ENCODE results near the gene SERPINB13. TPM values are rescaled to one million over a fixed set of nuclear protein-coding genes. Genes with fewer than 3 reads are reported as not detected.

SERPINB13 gene
- polyA plus RNA-seq, 4 donors = not detected

DNA sequence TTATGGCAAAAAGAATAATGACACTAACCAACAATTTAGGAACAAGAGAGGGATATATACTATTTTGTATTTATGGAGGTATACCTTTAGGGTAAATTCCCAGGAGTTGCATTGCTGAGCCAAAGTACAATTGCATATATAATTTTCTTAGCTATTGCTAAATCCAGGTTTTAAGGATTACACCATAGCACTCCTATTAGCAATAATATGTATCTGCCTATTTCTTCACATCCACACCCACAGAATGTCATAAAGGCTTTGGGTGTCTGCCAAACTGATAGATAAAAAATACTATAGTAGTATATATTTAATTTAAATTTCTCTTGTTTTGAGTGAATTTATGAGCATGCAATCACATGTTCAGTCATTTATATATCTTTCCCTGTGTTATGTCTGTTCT lies 11.5 kb upstream of the SERPINB13 start:
- Histone ChIP-seq H3K9me3 (ENCODE audit: control insufficient read depth in 2 of 2, insufficient read depth in 1 of 2, low read depth in 1 of 2, low read length in 1 of 2) (no peaks in the 10 kb centered on the region), H3K27me3 (ENCODE audit: control insufficient read depth in 3 of 3, insufficient read depth in 3 of 3, low read length in 3 of 3) (no peaks in the 10 kb centered on the region), H3K4me1 (ENCODE audit: control insufficient read depth in 3 of 3, insufficient read depth in 2 of 3, low read depth in 1 of 3, low read length in 2 of 3) (no peaks in the 10 kb centered on the region), H3K36me3 (ENCODE audit: control insufficient read depth in 3 of 3, insufficient read depth in 2 of 3, low read depth in 1 of 3, low read length in 3 of 3) (no peaks in the 10 kb centered on the region), H3K27ac (ENCODE audit: low read depth in 1 of 3, low read length in 2 of 3) (no peak overlapping the region), H3K4me3 (ENCODE audit: low read depth in 1 of 3, low read length in 3 of 3) (no peak overlapping the region)
- peak; percentile 17 to 23 for DNase-seq
- no peak for FAIRE-seq

DNA sequence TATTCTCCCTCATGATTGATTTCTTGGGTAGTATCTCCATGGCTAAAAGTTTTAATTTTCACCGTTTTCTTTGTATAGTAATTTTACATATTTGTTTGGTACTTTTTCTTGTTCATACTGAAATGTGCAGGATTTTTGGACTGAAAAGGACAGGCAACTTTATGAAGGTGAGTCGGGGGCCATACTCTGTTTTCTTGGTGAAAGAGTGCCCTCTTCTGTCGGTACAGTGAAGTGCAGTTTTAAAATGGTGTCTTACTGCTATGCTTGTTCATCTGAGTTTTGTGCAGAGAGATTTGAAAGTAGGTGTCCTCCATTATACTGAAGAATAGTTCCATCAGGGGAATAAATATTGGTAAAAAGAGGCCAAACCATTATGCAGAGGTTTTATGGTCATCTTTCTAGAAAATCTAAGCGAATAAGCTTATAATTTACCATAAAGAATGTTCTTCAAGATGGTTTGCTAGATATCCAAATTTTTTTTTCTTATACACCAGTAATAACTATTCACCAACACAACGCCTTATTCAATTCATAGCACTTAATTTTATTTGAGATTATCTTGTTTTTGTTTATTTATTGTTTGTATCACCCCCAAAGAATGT lies 8.7 kb upstream of the SERPINB13 start:
- Histone ChIP-seq H3K4me3 (ENCODE audit: low read depth in 1 of 3, low read length in 3 of 3) (no peak overlapping the region), H3K27me3 (ENCODE audit: control insufficient read depth in 3 of 3, insufficient read depth in 3 of 3, low read length in 3 of 3) (no peaks in the 10 kb centered on the region), H3K27ac (ENCODE audit: low read depth in 1 of 3, low read length in 2 of 3) (no peak overlapping the region), H3K9me3 (ENCODE audit: control insufficient read depth in 2 of 2, insufficient read depth in 1 of 2, low read depth in 1 of 2, low read length in 1 of 2) (no peaks in the 10 kb centered on the region), H3K4me1 (ENCODE audit: control insufficient read depth in 3 of 3, insufficient read depth in 2 of 3, low read depth in 1 of 3, low read length in 2 of 3) (no peaks in the 10 kb centered on the region), H3K36me3 (ENCODE audit: control insufficient read depth in 3 of 3, insufficient read depth in 2 of 3, low read depth in 1 of 3, low read length in 3 of 3) (no peaks in the 10 kb centered on the region)
- FAIRE-seq (peak; percentile 64), DNase-seq (peak; percentile 30 to 46)
- WGBS, 3 donors = 12 to 20% (median 16%) methylated on average over 5 of the region's 5 CpGs

DNA sequence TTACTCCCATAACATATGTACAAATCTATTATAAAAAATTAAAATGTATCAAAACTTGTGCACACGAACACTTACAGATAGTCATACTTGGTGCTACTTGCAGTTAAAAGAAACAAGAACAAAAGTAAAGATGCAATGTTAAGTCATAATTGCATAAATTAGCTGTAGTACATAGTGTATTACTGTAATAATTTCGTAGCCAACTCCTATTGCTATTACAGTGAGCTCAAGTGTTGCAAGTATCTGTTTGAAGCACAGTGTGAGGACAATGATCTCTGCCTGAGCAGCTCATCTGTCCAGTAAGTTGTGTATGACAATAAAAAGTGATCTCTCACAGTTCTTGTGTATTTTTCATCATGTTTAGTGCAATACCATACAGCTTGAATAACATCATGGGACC lies 7.5 kb upstream of the SERPINB13 start:
- FAIRE-seq = no peak
- WGBS, 3 donors = 40 to 56% (median 41%) methylated on average over 2 of the region's 2 CpGs

DNA sequence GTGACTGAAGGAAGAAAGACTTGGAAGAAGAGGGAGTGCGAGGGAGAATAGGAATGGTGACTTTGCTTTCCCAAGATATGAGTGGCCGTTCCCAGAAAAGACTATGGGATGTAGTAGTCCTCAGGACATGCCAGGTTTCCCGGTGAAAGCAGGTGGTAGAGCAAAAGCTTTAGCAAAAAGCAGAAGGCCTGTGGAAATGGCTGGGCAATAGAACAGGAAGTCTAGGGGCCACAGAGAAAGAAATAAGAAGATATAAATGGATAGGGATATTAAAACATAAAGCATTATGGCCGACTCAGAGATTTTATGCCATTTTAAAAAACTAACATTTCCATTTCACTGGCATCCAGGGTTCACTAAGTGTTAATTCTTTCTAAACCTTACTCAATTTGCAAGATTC lies 1.2 kb upstream of the SERPINB13 start:
- no peaks in the 10 kb centered on the region for H3K36me3 ChIP-seq (ENCODE audit: control insufficient read depth in 3 of 3, insufficient read depth in 2 of 3, low read depth in 1 of 3, low read length in 3 of 3)
- no peaks in the 10 kb centered on the region for H3K27me3 ChIP-seq (ENCODE audit: control insufficient read depth in 3 of 3, insufficient read depth in 3 of 3, low read length in 3 of 3)
- no peaks in the 10 kb centered on the region for H3K4me1 ChIP-seq (ENCODE audit: control insufficient read depth in 3 of 3, insufficient read depth in 2 of 3, low read depth in 1 of 3, low read length in 2 of 3)
- H3K27ac ChIP-seq (ENCODE audit: low read depth in 1 of 3, low read length in 2 of 3) = no peak overlapping the region
- FAIRE-seq (no peak), DNase-seq (no peak)
- H3K4me3 ChIP-seq (ENCODE audit: low read depth in 1 of 3, low read length in 3 of 3) = no peak overlapping the region
- H3K9me3 ChIP-seq (ENCODE audit: control insufficient read depth in 2 of 2, insufficient read depth in 1 of 2, low read depth in 1 of 2, low read length in 1 of 2) = no peaks in the 10 kb centered on the region
- 76 to 83% (median 80%) methylated on average over 4 of the region's 4 CpGs for WGBS, 3 donors

More for the DNA sequence above, 7.5 kb upstream of the SERPINB13 start:
- Histone ChIP-seq H3K27me3 (ENCODE audit: control insufficient read depth in 3 of 3, insufficient read depth in 3 of 3, low read length in 3 of 3) (no peaks in the 10 kb centered on the region), H3K9me3 (ENCODE audit: control insufficient read depth in 2 of 2, insufficient read depth in 1 of 2, low read depth in 1 of 2, low read length in 1 of 2) (no peaks in the 10 kb centered on the region), H3K27ac (ENCODE audit: low read depth in 1 of 3, low read length in 2 of 3) (no peak overlapping the region), H3K4me3 (ENCODE audit: low read depth in 1 of 3, low read length in 3 of 3) (no peak overlapping the region), H3K36me3 (ENCODE audit: control insufficient read depth in 3 of 3, insufficient read depth in 2 of 3, low read depth in 1 of 3, low read length in 3 of 3) (no peaks in the 10 kb centered on the region), H3K4me1 (ENCODE audit: control insufficient read depth in 3 of 3, insufficient read depth in 2 of 3, low read depth in 1 of 3, low read length in 2 of 3) (no peaks in the 10 kb centered on the region)
- DNase-seq = no peak

DNA sequence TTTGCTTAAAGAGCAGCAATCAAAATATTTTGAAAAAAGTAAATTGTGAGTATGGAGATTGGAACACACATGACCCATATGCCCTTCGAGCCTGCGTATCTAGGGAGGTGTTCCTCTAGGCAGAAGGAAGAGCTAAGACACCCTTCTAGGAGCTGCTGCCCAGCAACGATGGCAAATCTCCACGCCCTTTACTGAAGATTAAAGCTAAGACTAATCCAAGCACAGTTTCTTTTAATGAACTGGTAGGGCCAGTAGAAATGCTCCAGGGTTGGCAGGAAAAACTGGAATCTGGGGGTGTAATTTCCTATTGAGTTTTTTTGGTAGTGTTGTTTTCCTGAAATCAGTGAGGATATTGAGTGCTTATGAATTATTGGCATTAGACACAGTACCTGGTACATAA lies 712 bp upstream of the SERPINB13 start:
- H3K4me3 ChIP-seq (ENCODE audit: low read depth in 1 of 3, low read length in 3 of 3) = no peak overlapping the region
- H3K27me3 ChIP-seq (ENCODE audit: control insufficient read depth in 3 of 3, insufficient read depth in 3 of 3, low read length in 3 of 3) = no peaks in the 10 kb centered on the region
- no peaks in the 10 kb centered on the region for H3K4me1 ChIP-seq (ENCODE audit: control insufficient read depth in 3 of 3, insufficient read depth in 2 of 3, low read depth in 1 of 3, low read length in 2 of 3)
- H3K9me3 ChIP-seq (ENCODE audit: control insufficient read depth in 2 of 2, insufficient read depth in 1 of 2, low read depth in 1 of 2, low read length in 1 of 2) = no peaks in the 10 kb centered on the region
- no peak overlapping the region for H3K27ac ChIP-seq (ENCODE audit: low read depth in 1 of 3, low read length in 2 of 3)
- WGBS, 3 donors = 26 to 57% (median 49%) methylated on average over 4 of the region's 4 CpGs
- FAIRE-seq (no peak), DNase-seq (peak in 1 of 2 donors; percentile 2)
- no peaks in the 10 kb centered on the region for H3K36me3 ChIP-seq (ENCODE audit: control insufficient read depth in 3 of 3, insufficient read depth in 2 of 3, low read depth in 1 of 3, low read length in 3 of 3)

DNA sequence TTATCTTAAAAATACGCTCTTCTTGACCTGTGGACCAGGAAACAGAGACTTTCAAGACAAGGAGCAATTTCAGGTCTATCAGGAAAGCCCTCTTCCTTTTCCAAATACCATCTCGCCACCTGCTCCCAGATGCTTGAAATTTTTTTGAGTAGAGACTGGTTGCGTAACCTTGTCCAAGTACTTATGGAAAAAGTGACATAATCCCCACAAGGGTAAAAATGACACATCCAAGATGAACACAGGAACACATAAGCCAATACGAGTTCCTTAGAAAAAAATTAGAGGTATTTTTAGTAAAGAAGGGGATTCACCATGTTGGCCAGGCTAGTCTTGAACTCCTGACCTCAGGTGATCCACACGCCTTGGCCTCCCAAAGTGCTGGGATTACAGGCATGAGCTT lies 1.8 kb downstream of the SERPINB13 start:
- Histone ChIP-seq H3K4me3 (ENCODE audit: low read depth in 1 of 3, low read length in 3 of 3) (no peak overlapping the region), H3K27ac (ENCODE audit: low read depth in 1 of 3, low read length in 2 of 3) (no peak overlapping the region), H3K36me3 (ENCODE audit: control insufficient read depth in 3 of 3, insufficient read depth in 2 of 3, low read depth in 1 of 3, low read length in 3 of 3) (no peaks in the 10 kb centered on the region), H3K4me1 (ENCODE audit: control insufficient read depth in 3 of 3, insufficient read depth in 2 of 3, low read depth in 1 of 3, low read length in 2 of 3) (no peaks in the 10 kb centered on the region), H3K27me3 (ENCODE audit: control insufficient read depth in 3 of 3, insufficient read depth in 3 of 3, low read length in 3 of 3) (no peaks in the 10 kb centered on the region), H3K9me3 (ENCODE audit: control insufficient read depth in 2 of 2, insufficient read depth in 1 of 2, low read depth in 1 of 2, low read length in 1 of 2) (no peaks in the 10 kb centered on the region)
- WGBS, 3 donors = 45 to 64% (median 49%) methylated on average over 5 of the region's 5 CpGs
- no peak for FAIRE-seq
- DNase-seq = no peak

DNA sequence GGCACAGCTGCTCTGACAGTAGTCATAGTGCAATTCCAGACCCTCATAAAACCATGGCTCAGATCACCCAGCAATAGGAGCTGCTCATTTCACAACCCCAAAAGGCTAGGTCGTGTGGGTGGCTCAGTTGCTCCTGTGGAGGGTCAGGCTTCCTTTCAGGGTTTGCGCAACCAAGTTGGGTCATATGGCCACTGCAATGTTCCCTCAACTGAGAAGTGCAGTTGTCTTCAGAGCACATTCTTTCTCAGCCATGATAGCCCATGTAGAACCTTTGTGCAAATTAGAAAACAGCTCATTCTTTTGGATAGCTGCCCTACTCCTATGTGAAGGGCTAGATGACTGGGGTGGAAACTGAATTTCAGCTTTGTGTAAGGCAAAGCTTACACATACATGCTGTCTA lies 3.2 kb downstream of the SERPINB13 start:
- DNase-seq (no peak), FAIRE-seq (no peak)
- 51 to 73% (median 54%) methylated on average over 2 of the region's 2 CpGs for WGBS, 3 donors
- H3K36me3 ChIP-seq (ENCODE audit: control insufficient read depth in 3 of 3, insufficient read depth in 2 of 3, low read depth in 1 of 3, low read length in 3 of 3) = no peaks in the 10 kb centered on the region
- no peaks in the 10 kb centered on the region for H3K4me1 ChIP-seq (ENCODE audit: control insufficient read depth in 3 of 3, insufficient read depth in 2 of 3, low read depth in 1 of 3, low read length in 2 of 3)
- H3K4me3 ChIP-seq (ENCODE audit: low read depth in 1 of 3, low read length in 3 of 3) = no peak overlapping the region
- no peak overlapping the region for H3K27ac ChIP-seq (ENCODE audit: low read depth in 1 of 3, low read length in 2 of 3)
- H3K27me3 ChIP-seq (ENCODE audit: control insufficient read depth in 3 of 3, insufficient read depth in 3 of 3, low read length in 3 of 3) = no peaks in the 10 kb centered on the region
- H3K9me3 ChIP-seq (ENCODE audit: control insufficient read depth in 2 of 2, insufficient read depth in 1 of 2, low read depth in 1 of 2, low read length in 1 of 2) = no peaks in the 10 kb centered on the region

DNA sequence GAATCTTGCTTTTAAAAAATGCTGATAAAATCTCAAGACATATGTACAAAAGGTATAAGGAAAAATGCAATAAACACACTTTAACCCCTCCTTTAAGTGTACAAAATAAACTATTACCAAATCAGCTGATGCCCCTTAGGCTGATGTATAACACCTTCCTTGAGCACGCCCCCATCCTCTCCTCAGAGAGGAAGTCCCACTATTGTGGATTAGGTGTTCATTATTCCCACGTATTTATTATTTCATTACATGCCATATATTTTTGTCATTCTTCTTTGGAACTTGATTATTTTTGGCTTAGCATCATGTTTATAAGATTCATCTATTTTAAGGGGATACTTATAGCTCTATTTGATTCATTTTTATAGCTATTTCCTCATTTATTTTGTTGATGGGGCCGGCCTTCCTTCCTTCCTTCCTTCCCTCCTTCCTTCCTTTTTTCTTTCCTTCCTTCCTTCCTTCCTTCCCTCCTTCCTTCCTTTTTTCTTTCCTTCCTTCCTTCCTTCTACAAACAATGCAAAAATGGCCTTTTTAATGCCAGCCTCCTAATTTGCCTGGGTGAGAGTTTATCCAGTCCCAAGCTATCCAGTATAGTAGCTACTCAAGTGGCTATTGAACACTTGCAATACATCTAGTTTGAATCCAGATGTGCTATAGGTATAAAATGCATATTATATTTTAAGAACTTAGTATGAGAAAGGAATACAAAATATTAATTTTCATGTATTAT lies 4.0 kb downstream of the SERPINB13 start:
- H3K4me1 ChIP-seq (ENCODE audit: control insufficient read depth in 3 of 3, insufficient read depth in 2 of 3, low read depth in 1 of 3, low read length in 2 of 3) = no peaks in the 10 kb centered on the region
- no peaks in the 10 kb centered on the region for H3K9me3 ChIP-seq (ENCODE audit: control insufficient read depth in 2 of 2, insufficient read depth in 1 of 2, low read depth in 1 of 2, low read length in 1 of 2)
- no peaks in the 10 kb centered on the region for H3K27me3 ChIP-seq (ENCODE audit: control insufficient read depth in 3 of 3, insufficient read depth in 3 of 3, low read length in 3 of 3)
- FAIRE-seq (no peak), DNase-seq (no peak)
- H3K27ac ChIP-seq (ENCODE audit: low read depth in 1 of 3, low read length in 2 of 3) = no peak overlapping the region
- H3K4me3 ChIP-seq (ENCODE audit: low read depth in 1 of 3, low read length in 3 of 3) = no peak overlapping the region
- WGBS, 3 donors = 80 to 82% (median 81%) methylated on average over 3 of the region's 3 CpGs
- H3K36me3 ChIP-seq (ENCODE audit: control insufficient read depth in 3 of 3, insufficient read depth in 2 of 3, low read depth in 1 of 3, low read length in 3 of 3) = no peaks in the 10 kb centered on the region

DNA sequence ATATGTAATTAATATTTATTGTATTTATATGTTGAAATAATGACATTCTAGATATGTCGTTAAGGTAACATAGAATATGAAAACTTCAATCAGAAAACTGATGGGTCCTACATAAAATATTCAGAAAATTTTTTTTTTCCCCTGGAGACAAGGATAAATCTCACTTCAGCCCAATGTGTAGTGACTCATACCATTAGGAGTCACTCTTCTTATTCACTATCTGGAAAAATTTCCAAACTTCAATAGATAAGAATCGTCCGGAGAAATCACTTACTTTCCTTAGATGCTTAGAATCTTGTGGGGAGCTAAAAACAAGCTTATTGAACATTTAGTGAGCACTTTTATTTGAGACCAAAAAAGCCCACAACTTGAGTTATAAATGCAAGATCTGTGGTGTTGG lies 4.6 kb downstream of the SERPINB13 start:
- Histone ChIP-seq H3K9me3 (ENCODE audit: control insufficient read depth in 2 of 2, insufficient read depth in 1 of 2, low read depth in 1 of 2, low read length in 1 of 2) (no peaks in the 10 kb centered on the region), H3K4me3 (ENCODE audit: low read depth in 1 of 3, low read length in 3 of 3) (no peak overlapping the region), H3K4me1 (ENCODE audit: control insufficient read depth in 3 of 3, insufficient read depth in 2 of 3, low read depth in 1 of 3, low read length in 2 of 3) (no peaks in the 10 kb centered on the region), H3K36me3 (ENCODE audit: control insufficient read depth in 3 of 3, insufficient read depth in 2 of 3, low read depth in 1 of 3, low read length in 3 of 3) (no peaks in the 10 kb centered on the region), H3K27ac (ENCODE audit: low read depth in 1 of 3, low read length in 2 of 3) (no peak overlapping the region), H3K27me3 (ENCODE audit: control insufficient read depth in 3 of 3, insufficient read depth in 3 of 3, low read length in 3 of 3) (no peaks in the 10 kb centered on the region)
- FAIRE-seq = no peak
- DNase-seq = no peak
- WGBS, 3 donors = 70 to 81% (median 71%) methylated on average over 3 of the region's 3 CpGs

Data from small intestine (tissue), 7 donors.